ENCODE measurements around the gene DMXL1.

DMXL1 gene

DNA sequence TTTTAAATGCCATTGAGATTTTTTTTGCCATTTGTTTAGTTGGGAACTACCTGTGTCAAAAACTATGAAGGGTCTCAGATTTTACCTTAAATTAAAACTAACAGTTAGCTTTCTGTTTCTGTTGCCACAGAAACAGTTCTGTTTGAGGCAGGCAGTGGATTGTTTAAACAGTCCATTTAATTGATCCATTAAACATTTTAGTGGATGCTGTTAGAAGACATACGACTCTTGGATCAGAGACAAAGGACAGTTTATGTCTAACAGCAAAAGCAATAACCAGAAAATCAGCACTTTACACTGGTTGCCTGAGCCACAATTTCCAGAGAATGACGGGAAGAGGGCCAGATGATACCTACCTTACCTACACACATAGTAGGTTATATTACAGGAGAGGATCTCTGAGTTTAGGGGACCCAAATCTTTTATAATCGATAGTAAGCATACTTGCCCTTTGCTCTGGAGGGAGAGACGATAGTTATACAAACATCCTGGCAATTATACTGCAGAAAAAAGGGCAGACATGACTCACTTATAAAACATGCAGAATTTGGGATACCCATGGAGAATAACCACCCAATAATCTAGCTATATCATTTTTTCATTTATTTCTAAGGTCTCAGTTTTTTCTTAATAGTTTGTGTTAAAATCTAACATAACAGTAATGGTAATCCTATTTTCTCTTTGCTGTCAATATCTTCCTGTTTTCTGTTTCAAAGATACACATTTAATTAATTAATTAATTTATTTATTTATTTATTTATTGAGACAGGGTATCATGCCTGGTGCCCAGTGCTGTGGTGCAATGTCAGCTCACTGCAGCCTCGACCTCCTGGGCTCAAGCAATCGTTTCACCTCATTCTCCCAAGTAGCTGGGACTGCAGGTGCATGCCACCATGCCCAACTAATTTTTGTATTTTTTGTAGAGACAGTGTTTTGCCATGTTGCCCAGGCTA, 148.2 kb downstream of the DMXL1 start (continued):
- TF ChIP-seq, protein P1, sequence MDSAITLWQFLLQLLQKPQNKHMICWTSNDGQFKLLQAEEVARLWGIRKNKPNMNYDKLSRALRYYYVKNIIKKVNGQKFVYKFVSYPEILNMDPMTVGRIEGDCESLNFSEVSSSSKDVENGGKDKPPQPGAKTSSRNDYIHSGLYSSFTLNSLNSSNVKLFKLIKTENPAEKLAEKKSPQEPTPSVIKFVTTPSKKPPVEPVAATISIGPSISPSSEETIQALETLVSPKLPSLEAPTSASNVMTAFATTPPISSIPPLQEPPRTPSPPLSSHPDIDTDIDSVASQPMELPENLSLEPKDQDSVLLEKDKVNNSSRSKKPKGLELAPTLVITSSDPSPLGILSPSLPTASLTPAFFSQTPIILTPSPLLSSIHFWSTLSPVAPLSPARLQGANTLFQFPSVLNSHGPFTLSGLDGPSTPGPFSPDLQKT (IDR thresholded peaks at IDR 0.05; ENCODE audit: borderline replicate concordance, low read depth, low read length) = no peak
- no peak for TF ChIP-seq ZNF449 (tag by site-specific recombination; IDR thresholded peaks at IDR 0.05)
- TF ChIP-seq ZNF391 (tag by site-specific recombination; IDR thresholded peaks at IDR 0.05; ENCODE audit: borderline replicate concordance, low read depth) = no peak
- no peak for TF ChIP-seq EGR2 (tag by site-specific recombination; IDR thresholded peaks at IDR 0.05; ENCODE audit: low read depth)
- TF ChIP-seq YY1 (tag by site-specific recombination; IDR thresholded peaks at IDR 0.05) = no peak
- TF ChIP-seq ZBTB44 (tag by site-specific recombination; IDR thresholded peaks at IDR 0.05) = no peak
- no peak for TF ChIP-seq ZNF707 (tag by site-specific recombination; IDR thresholded peaks at IDR 0.05)
- TF ChIP-seq GLIS1 (tag by site-specific recombination; IDR thresholded peaks at IDR 0.05) = no peak
- TF ChIP-seq ZNF112 (tag by site-specific recombination; IDR thresholded peaks at IDR 0.05) = no peak
- TF ChIP-seq, protein P2, sequence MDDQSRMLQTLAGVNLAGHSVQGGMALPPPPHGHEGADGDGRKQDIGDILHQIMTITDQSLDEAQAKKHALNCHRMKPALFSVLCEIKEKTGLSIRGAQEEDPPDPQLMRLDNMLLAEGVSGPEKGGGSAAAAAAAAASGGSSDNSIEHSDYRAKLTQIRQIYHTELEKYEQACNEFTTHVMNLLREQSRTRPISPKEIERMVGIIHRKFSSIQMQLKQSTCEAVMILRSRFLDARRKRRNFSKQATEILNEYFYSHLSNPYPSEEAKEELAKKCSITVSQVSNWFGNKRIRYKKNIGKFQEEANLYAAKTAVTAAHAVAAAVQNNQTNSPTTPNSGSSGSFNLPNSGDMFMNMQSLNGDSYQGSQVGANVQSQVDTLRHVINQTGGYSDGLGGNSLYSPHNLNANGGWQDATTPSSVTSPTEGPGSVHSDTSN (CRISPR knock-in tag; IDR thresholded peaks at IDR 0.05) = no peak
- TF ChIP-seq, protein P3, sequence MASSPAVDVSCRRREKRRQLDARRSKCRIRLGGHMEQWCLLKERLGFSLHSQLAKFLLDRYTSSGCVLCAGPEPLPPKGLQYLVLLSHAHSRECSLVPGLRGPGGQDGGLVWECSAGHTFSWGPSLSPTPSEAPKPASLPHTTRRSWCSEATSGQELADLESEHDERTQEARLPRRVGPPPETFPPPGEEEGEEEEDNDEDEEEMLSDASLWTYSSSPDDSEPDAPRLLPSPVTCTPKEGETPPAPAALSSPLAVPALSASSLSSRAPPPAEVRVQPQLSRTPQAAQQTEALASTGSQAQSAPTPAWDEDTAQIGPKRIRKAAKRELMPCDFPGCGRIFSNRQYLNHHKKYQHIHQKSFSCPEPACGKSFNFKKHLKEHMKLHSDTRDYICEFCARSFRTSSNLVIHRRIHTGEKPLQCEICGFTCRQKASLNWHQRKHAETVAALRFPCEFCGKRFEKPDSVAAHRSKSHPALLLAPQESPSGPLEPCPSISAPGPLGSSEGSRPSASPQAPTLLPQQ (tag by site-specific recombination; IDR thresholded peaks at IDR 0.05) = no peak
- no peak for TF ChIP-seq ZNF549 (tag by site-specific recombination; IDR thresholded peaks at IDR 0.05)
- TF ChIP-seq ZNF654 (tag by site-specific recombination; IDR thresholded peaks at IDR 0.05; ENCODE audit: low read depth) = peak; percentile 16; the same call in 1 of the 2 replicates
- no peak for TF ChIP-seq ZNF514 (tag by site-specific recombination; IDR thresholded peaks at IDR 0.05)
- no peak for TF ChIP-seq ZNF776 (tag by site-specific recombination; IDR thresholded peaks at IDR 0.05; ENCODE audit: borderline replicate concordance)
- no peak for TF ChIP-seq SALL2 (tag by site-specific recombination; IDR thresholded peaks at IDR 0.05; ENCODE audit: borderline replicate concordance)
- TF ChIP-seq, protein P4, sequence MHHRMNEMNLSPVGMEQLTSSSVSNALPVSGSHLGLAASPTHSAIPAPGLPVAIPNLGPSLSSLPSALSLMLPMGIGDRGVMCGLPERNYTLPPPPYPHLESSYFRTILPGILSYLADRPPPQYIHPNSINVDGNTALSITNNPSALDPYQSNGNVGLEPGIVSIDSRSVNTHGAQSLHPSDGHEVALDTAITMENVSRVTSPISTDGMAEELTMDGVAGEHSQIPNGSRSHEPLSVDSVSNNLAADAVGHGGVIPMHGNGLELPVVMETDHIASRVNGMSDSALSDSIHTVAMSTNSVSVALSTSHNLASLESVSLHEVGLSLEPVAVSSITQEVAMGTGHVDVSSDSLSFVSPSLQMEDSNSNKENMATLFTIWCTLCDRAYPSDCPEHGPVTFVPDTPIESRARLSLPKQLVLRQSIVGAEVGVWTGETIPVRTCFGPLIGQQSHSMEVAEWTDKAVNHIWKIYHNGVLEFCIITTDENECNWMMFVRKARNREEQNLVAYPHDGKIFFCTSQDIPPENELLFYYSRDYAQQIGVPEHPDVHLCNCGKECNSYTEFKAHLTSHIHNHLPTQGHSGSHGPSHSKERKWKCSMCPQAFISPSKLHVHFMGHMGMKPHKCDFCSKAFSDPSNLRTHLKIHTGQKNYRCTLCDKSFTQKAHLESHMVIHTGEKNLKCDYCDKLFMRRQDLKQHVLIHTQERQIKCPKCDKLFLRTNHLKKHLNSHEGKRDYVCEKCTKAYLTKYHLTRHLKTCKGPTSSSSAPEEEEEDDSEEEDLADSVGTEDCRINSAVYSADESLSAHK (tag by site-specific recombination; IDR thresholded peaks at IDR 0.05) = no peak
- TF ChIP-seq ZNF335 (tag by site-specific recombination; conservative IDR thresholded peaks at IDR 0.05) = no peak
- no peak for TF ChIP-seq TCF7L2 (IDR thresholded peaks at IDR 0.05; ENCODE audit: borderline replicate concordance, low read depth, low read length)
- peak; percentile 93 for TF ChIP-seq ZNF394 (tag by site-specific recombination; IDR thresholded peaks at IDR 0.05; ENCODE audit: borderline replicate concordance)
- TF ChIP-seq YY2 (tag by site-specific recombination; IDR thresholded peaks at IDR 0.05) = no peak
- TF ChIP-seq ZNF624 (tag by site-specific recombination; IDR thresholded peaks at IDR 0.05) = no peak
- TF ChIP-seq ZNF571 (tag by site-specific recombination; IDR thresholded peaks at IDR 0.05) = no peak
- TF ChIP-seq, protein P5, sequence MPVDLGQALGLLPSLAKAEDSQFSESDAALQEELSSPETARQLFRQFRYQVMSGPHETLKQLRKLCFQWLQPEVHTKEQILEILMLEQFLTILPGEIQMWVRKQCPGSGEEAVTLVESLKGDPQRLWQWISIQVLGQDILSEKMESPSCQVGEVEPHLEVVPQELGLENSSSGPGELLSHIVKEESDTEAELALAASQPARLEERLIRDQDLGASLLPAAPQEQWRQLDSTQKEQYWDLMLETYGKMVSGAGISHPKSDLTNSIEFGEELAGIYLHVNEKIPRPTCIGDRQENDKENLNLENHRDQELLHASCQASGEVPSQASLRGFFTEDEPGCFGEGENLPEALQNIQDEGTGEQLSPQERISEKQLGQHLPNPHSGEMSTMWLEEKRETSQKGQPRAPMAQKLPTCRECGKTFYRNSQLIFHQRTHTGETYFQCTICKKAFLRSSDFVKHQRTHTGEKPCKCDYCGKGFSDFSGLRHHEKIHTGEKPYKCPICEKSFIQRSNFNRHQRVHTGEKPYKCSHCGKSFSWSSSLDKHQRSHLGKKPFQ (tag by site-specific recombination; IDR thresholded peaks at IDR 0.05) = no peak
- TF ChIP-seq SP7 (tag by site-specific recombination; IDR thresholded peaks at IDR 0.05) = no peak
- TF ChIP-seq, protein P6, sequence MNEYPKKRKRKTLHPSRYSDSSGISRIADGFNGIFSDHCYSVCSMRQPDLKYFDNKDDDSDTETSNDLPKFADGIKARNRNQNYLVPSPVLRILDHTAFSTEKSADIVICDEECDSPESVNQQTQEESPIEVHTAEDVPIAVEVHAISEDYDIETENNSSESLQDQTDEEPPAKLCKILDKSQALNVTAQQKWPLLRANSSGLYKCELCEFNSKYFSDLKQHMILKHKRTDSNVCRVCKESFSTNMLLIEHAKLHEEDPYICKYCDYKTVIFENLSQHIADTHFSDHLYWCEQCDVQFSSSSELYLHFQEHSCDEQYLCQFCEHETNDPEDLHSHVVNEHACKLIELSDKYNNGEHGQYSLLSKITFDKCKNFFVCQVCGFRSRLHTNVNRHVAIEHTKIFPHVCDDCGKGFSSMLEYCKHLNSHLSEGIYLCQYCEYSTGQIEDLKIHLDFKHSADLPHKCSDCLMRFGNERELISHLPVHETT (tag by site-specific recombination; IDR thresholded peaks at IDR 0.05) = no peak

Data from HEK293 (cell line).